K562 (cell line): ENCODE measurements around the gene MSH2. TPM values are rescaled to one million over a fixed set of nuclear protein-coding genes. Genes with fewer than 3 reads are reported as not detected.

Experiments used
- ATAC-seq: fragments of 200-7000 bp; cut with Tn5 transposase; 3 replicates; pipeline ENCODE4 v1.9.1; 2020; ENCODE audit warnings: moderate library complexity
- BruUV-seq: library from RNA; stranded (reverse); fragments of 400-500 nt; replicated peaks from 2 replicates; lab custom pipeline; 2021; lab: Mats Ljungman, UMichigan
- CTCF ChIA-PET: fragments of 300-600 bp; formaldehyde crosslinking; extraction: SDS; loops from one replicate; lab custom pipeline; 2021; ENCODE audit warnings: low intra/inter-chr PET ratio; lab: Yijun Ruan, JAX
- POLR2A ChIA-PET: fragments of 300-600, 350-650 bp; sonication (Branson Sonifier 250); formaldehyde crosslinking; extraction: SDS; loops from one replicate; lab custom pipeline; 2021; ENCODE audit warnings: antibody characterized with exemption, inconsistent platforms; lab: Yijun Ruan, JAX
- DNase-seq, 4 experiments: peaks; one replicate each; pipeline versions ENCODE4 v3.0.0 to v3.0.0-alpha.2; 2011 to 2018; ENCODE audit warnings: low spot score in 3 of 4, mixed read lengths in 3 of 4; ENCODE audit errors: extremely low read depth in 1 of 4
- FAIRE-seq: peaks from 2 replicates; lab custom pipeline; 2011; peaks lifted over from hg19 to GRCh38; lab: Jason Lieb, UNC
- H2AFZ ChIP-seq: 2 replicates; pipeline ENCODE4 v1.6.0; 2011; ENCODE audit warnings: low read depth, low read length, control low read depth, inconsistent platforms
- H3K27ac ChIP-seq: fragments of 200-600 bp; 3 replicates; pipeline ENCODE4 v1.8.0; 2011; ENCODE audit warnings: low read depth, mild to moderate bottlenecking, control low read depth, inconsistent platforms, low read length, moderate library complexity, mixed read lengths; ENCODE audit errors: extremely low read depth
- H3K27me3 ChIP-seq, 2 experiments: fragments of 300-600 bp in 1 of 2; 2 replicates in 1 of 2; 3 replicates in 1 of 2; pipeline versions ENCODE4 v1.6.0 to v1.8.0; 2011; ENCODE audit warnings: inconsistent platforms in 2 of 2, low read length in 2 of 2, mild to moderate bottlenecking in 1 of 2, mixed read lengths in 1 of 2, moderate library complexity in 1 of 2; ENCODE audit not compliant: control insufficient read depth in 2 of 2, insufficient read depth in 2 of 2
- H3K36me3 ChIP-seq: fragments of 300-600 bp; 3 replicates; pipeline ENCODE4 v1.8.0; 2011; ENCODE audit warnings: mild to moderate bottlenecking, low read length, inconsistent platforms; ENCODE audit not compliant: control insufficient read depth, insufficient read depth
- H3K4me1 ChIP-seq, 2 experiments: fragments of 200-600 bp in 1 of 2; replicated peaks in 1 of 2; 2 replicates in 1 of 2; 3 replicates in 1 of 2; pipeline versions ENCODE4 v1.5.1 to v1.8.0; 2011; ENCODE audit warnings: inconsistent platforms in 2 of 2, low read length in 2 of 2, mild to moderate bottlenecking in 1 of 2, mixed read lengths in 1 of 2, moderate library complexity in 1 of 2; ENCODE audit not compliant: control insufficient read depth in 2 of 2, insufficient read depth in 2 of 2
- H3K4me2 ChIP-seq: 2 replicates; pipeline ENCODE4 v1.6.1; 2011; ENCODE audit warnings: low read length, control low read depth, inconsistent platforms, mixed read lengths; ENCODE audit not compliant: insufficient read depth
- H3K4me3 ChIP-seq: fragments of 200-600 bp; sonication (generic), shearing (Covaris generic); 2 replicates; pipeline ENCODE4 v1.5.1; 2016; ENCODE audit warnings: control low read depth, inconsistent platforms
- H3K79me2 ChIP-seq: fragments of 200-600 bp; 3 replicates; pipeline ENCODE4 v1.8.0; 2011; ENCODE audit warnings: low read length, inconsistent platforms; ENCODE audit not compliant: control insufficient read depth, insufficient read depth
- H3K9ac ChIP-seq, 2 experiments: 2 replicates each; pipeline versions ENCODE4 v1.6.0 to v1.6.1; 2011; ENCODE audit warnings: low read depth in 2 of 2, low read length in 2 of 2, control low read depth in 1 of 2, inconsistent platforms in 1 of 2, mild to moderate bottlenecking in 1 of 2, mixed read lengths in 1 of 2; ENCODE audit not compliant: insufficient read depth in 1 of 2
- H3K9me1 ChIP-seq: one replicate; pipeline ENCODE4 v1.6.0; 2011; ENCODE audit warnings: inconsistent platforms, mild to moderate bottlenecking, low read length, moderate library complexity; ENCODE audit not compliant: control insufficient read depth, insufficient read depth
- H3K9me3 ChIP-seq: replicated peaks from 2 replicates; pipeline ENCODE4 v1.5.1; 2011; ENCODE audit warnings: low read depth, low read length, inconsistent platforms; ENCODE audit not compliant: control insufficient read depth, insufficient read depth
- H4K20me1 ChIP-seq: replicated peaks from 2 replicates; pipeline ENCODE4 v1.6.1; 2011; ENCODE audit warnings: low read length, inconsistent platforms, mixed read lengths; ENCODE audit not compliant: control insufficient read depth, insufficient read depth
- ETS1 ChIP-seq: conservative IDR thresholded peaks from 2 replicates; pipeline ENCODE4 v1.6.1; 2011; ENCODE audit warnings: low read depth, mild to moderate bottlenecking, low read length; ENCODE audit not compliant: control insufficient read depth
- GTF2E2 ChIP-seq: fragments of 200-800 bp; sonication (Bioruptor generic); IDR thresholded peaks from 2 replicates; pipeline ENCODE4 v1.6.1; 2016; ENCODE audit warnings: missing genetic modification characterization, missing compliant biosample characterization
- MYC ChIP-seq, 2 experiments: fragments of 250-450 bp in 1 of 2; sonication (Bioruptor Pico) in 1 of 2; IDR thresholded peaks; 2 replicates each; pipeline versions ENCODE4 v1.5.1 to v1.6.1; 2012 to 2021; ENCODE audit warnings: low read depth in 2 of 2, borderline replicate concordance in 1 of 2, improper control_type of control experiment in 1 of 2, low read length in 1 of 2, mild to moderate bottlenecking in 1 of 2, moderate library complexity in 1 of 2
- NFYB ChIP-seq: IDR thresholded peaks from 2 replicates; pipeline ENCODE4 v1.6.1; 2011; ENCODE audit warnings: mild to moderate bottlenecking, moderate library complexity; ENCODE audit not compliant: insufficient read length; ENCODE audit errors: extremely low read depth
- PATZ1 ChIP-seq: fragments of 250-450 bp; sonication (Bioruptor Pico); IDR thresholded peaks from 2 replicates; pipeline ENCODE4 v1.5.0; 2020; ENCODE audit warnings: mild to moderate bottlenecking, borderline replicate concordance
- RHOXF2B ChIP-seq: fragments of 250-450 bp; sonication (Bioruptor Pico); conservative IDR thresholded peaks from 2 replicates; pipeline ENCODE4 v1.5.1; 2021
- ZNF512 ChIP-seq: IDR thresholded peaks from 2 replicates; pipeline ENCODE4 v1.6.1; 2016; ENCODE audit warnings: missing genetic modification characterization, missing compliant biosample characterization
- WGBS: fragments of 100-300 bp; shearing (Covaris generic); methylation state at CpG from one replicate; pipeline ENCODE4 v1.1.6; 2016; ENCODE audit warnings: low coverage, mixed read lengths; ENCODE audit not compliant: insufficient coverage; ENCODE audit errors: missing lambda C conversion rate; 5-methylcytosine and 5-hydroxymethylcytosine counted together
- in situ Hi-C: fragments of 300-500 bp; cut with MboI; formaldehyde crosslinking; loops from 4 replicates; pipeline ENCODE4 v1.15.0; 2018; ENCODE audit warnings: inconsistent platforms, mixed read lengths
- intact Hi-C: fragments of 100-400 bp; cut with micrococcal nuclease; formaldehyde crosslinking; loops from 2 replicates; pipeline ENCODE4 v1.14.2; 2022
- polyA plus RNA-seq, 8 experiments: library from polyadenylated mRNA; depleted of rRNA in 4 of 8; stranded (reverse) in 5 of 8; unstranded in 3 of 8; fragments of >200 nt; fragmentation: Nextera tagmentation in 2 of 8; fragmentation: Illumina TruSeq in 1 of 8; extraction: Ambion mirVana in 2 of 8; extraction: Trizol in 1 of 8; gene quantifications; 2 replicates each; pipeline versions ENCODE4 v1.2.1 to v1.2.3, GENCODE V29; 2011 to 2014; ENCODE audit warnings: inconsistent platforms in 1 of 8, missing spikeins in 1 of 8
- total RNA-seq, 7 experiments: library from RNA; depleted of rRNA in 6 of 7; stranded (reverse); fragments of >200 nt in 6 of 7; fragmentation: Illumina TruSeq in 2 of 7; extraction: Trizol in 2 of 7; gene quantifications; 2 replicates each; pipeline versions ENCODE4 v1.2.1 to v1.2.3, GENCODE V29; 2011 to 2021; ENCODE audit warnings: low replicate concordance in 1 of 7

Gene MSH2
- total and polyA plus RNA-seq, 9 of the 15 experiments (the other 6 are each of a cell fraction or from before 2014, with no cell fraction given), result 51.8 to 139 (median 113) TPM

GRCh38 chr2:47521666-47522285 is 118.8 kb downstream of the MSH2 start (continued):
- no peak for TF ChIP-seq PATZ1

- H3K4me1 ChIP-seq, result peaks cover 0 to 15% of the 10 kb centered on the region in 2 experiments; a peak in 3 of 5 replicates
- no peak for FAIRE-seq
- no TSS peak for BruUV-seq
These were observed 122.2 kb downstream of the MSH2 start for GRCh38 chr2:47525167-47525566.

More at GRCh38 chr2:47525167-47525566, 122.2 kb downstream of the MSH2 start:
- H3K4me2 ChIP-seq, result no peak overlapping the region
- no peak overlapping the region for H2AFZ ChIP-seq
- in situ Hi-C loops, result no loop called here
- intact Hi-C loops, result no loop called here
- H3K36me3 ChIP-seq, result no peaks in the 10 kb centered on the region
- no peak overlapping the region for H3K4me3 ChIP-seq
- TF ChIP-seq ZNF512 (tag), result no peak
- TF ChIP-seq MYC (IDR thresholded peaks at IDR 0.05; ENCODE audit: low read depth, low read length), result no peak
- no peak for TF ChIP-seq MYC (CRISPR knock-in tag; IDR thresholded peaks at IDR 0.05; ENCODE audit: borderline replicate concordance, low read depth)
- no peak for TF ChIP-seq ETS1
- TF ChIP-seq NFYB, result no peak
- TF ChIP-seq RHOXF2B (CRISPR knock-in tag), result no peak
- no peak for TF ChIP-seq GTF2E2 (tag)
- no peak overlapping the region for H3K27ac ChIP-seq
- no peaks in the 10 kb centered on the region for H3K9me3 ChIP-seq
- H3K79me2 ChIP-seq, result no peaks in the 10 kb centered on the region
- H4K20me1 ChIP-seq, result no peaks in the 10 kb centered on the region
- no peaks in the 10 kb centered on the region for H3K9me1 ChIP-seq
- ATAC-seq (no peak), DNase-seq (no peak)
- no peak overlapping the region for H3K9ac ChIP-seq
- ChIA-PET CTCF (no interaction called here), POLR2A (no interaction called here)
- 0% methylated on average over 4 of the region's 4 CpGs for WGBS
- H3K27me3 ChIP-seq, result peaks cover 14 to 59% of the 10 kb centered on the region in 2 experiments; a peak in 4 of 5 replicates
